Hepatocyte (in vitro differentiated cells): ENCODE data around the gene SLMAP.

Experiments used
- CTCF ChIP-seq: fragments of 200-600 bp; sonication (generic); IDR thresholded peaks from 2 replicates; pipeline ENCODE4 v1.5.1; 2016; ENCODE audit warnings: antibody characterized with exemption, mild to moderate bottlenecking; ENCODE audit not compliant: poor library complexity
- EZH2 ChIP-seq: fragments of 200-600 bp; sonication (generic); IDR thresholded peaks from 2 replicates; pipeline ENCODE4 v1.6.1; 2016; ENCODE audit warnings: antibody characterized with exemption, mild to moderate bottlenecking, borderline replicate concordance

GRCh38 chr3:57756528-57757401, 656 bp downstream of the SLMAP start:
- TF ChIP-seq CTCF, result no peak
- TF ChIP-seq EZH2, result no peak
